ENCODE measurements around the gene XG.
"Not testable (repeated sequence)": the region's sequence is repeated elsewhere in the genome, so short reads cannot be mapped to it uniquely, and the experiment has no call there.

Gene XG

DNA sequence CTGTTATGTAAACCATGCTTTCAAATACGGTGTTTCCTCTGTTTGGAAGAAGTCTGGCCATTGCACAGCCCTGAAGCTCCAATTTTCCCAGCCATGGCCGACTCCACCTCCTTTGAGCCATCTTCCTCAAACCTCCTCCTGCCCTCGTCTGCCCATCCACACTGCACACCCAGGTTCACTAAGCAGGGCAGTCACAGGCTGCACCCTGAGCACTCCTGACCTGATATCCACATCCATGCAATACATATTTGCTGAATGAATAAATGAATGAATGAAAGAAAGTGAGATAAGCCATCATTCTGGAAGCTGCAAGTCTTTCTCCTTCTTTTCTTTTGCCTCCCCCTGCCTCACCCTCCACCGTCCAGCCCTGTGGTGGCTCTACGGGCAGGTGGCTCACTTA, 22.2 kb downstream of the XG start:
- H3K27ac ChIP-seq = no peak overlapping the region
- TF ChIP-seq, protein P1, sequence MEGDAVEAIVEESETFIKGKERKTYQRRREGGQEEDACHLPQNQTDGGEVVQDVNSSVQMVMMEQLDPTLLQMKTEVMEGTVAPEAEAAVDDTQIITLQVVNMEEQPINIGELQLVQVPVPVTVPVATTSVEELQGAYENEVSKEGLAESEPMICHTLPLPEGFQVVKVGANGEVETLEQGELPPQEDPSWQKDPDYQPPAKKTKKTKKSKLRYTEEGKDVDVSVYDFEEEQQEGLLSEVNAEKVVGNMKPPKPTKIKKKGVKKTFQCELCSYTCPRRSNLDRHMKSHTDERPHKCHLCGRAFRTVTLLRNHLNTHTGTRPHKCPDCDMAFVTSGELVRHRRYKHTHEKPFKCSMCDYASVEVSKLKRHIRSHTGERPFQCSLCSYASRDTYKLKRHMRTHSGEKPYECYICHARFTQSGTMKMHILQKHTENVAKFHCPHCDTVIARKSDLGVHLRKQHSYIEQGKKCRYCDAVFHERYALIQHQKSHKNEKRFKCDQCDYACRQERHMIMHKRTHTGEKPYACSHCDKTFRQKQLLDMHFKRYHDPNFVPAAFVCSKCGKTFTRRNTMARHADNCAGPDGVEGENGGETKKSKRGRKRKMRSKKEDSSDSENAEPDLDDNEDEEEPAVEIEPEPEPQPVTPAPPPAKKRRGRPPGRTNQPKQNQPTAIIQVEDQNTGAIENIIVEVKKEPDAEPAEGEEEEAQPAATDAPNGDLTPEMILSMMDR (conservative IDR thresholded peaks at IDR 0.05) = no peak

DNA sequence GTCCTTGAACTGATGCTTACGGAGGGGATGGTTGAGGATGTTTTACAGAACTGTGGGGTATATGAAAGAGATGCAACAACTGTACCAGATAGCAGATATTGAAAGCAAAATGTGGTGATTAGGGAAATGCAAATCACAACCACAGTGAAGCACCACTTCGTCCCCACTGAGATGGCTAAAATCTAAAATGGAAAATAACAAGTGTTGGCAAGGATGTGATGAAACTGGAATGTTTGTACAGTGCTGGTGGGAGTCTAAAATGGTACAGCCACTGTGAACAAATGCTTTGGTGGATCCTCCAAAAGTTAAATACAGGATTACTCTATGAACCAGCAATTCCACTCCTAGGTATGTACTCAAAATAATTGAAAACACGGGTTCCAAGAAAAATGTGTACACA, 22.9 kb downstream of the XG start:
- TF ChIP-seq, protein P1 (conservative IDR thresholded peaks at IDR 0.05) = no peak
- H3K27ac ChIP-seq = no peak overlapping the region

DNA sequence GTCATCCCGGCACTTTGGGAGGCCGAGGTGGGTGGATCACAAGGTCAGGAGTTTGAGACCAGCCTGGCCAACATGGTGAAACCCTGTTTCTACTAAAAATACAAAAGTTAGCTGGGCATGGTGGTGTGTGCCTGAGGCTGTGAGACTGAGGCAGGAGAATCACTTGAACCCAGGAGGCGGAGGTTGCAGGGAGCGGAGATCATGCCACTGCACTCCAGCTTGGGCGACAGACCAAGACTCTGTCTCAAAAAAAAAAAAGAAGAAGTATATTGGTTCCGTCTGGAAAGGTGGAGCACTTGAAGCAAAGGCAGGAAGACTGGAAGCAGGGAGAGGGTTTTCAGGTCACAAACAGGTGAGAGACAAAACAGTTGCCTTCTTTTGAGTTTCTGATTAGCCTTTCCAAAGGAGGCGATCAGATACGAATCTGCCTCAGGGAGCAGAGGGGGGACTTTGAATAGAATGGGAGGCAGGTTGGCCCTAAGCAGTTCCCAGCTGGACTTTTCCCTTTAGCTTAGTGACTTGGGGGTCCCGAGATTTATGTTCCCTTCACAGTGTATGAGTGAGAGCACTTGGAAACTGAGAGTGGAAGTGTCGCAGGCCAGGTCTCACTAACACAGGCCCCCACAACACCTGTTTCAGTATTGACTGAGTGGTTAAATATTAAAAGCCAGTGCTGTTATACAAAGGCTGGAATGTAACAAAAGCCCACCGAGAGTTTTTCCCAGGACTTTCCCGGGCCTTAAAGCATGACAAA, 28.8 kb downstream of the XG start:
- not testable (repeated sequence) for H3K27ac ChIP-seq

DNA sequence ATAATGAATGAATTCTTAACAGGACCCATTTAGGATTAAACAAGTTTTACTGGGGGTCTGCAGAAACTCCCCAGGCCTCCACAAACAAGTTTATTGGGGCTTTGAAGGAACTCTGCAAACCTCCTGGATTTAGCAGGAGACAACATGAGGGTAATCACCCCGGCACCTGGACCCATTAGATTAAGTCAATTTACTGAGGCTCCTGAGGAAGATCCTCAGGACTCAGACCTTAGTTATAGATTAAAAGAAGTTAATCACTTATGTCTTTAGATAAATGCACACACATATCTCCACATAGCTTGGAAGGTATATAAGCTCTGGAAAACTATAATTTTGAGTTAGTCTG, 29.4 kb downstream of the XG start:
- no peak overlapping the region for H3K27ac ChIP-seq
- TF ChIP-seq, protein P1 (conservative IDR thresholded peaks at IDR 0.05) = no peak

DNA sequence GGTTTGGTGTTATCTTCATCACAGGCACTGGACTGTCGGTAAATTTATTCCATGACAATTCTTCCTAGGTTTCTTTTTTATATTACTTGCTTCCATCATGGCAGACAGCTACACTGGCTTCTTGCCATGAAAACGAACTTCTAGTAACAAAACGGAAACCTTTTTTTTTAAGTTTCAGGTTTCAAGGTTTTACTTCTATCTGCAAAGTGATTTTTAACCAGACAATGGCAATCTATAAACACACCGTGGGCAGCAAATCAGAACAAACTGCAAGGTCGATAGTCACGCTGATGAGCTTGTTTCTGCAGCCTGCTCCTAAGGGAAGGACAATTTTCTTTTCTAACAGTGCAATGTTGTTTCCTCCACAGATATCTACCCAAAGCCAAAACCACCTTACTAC, 29.9 kb downstream of the XG start:
- TF ChIP-seq, protein P1 (conservative IDR thresholded peaks at IDR 0.05) = no peak
- no peak overlapping the region for H3K27ac ChIP-seq

DNA sequence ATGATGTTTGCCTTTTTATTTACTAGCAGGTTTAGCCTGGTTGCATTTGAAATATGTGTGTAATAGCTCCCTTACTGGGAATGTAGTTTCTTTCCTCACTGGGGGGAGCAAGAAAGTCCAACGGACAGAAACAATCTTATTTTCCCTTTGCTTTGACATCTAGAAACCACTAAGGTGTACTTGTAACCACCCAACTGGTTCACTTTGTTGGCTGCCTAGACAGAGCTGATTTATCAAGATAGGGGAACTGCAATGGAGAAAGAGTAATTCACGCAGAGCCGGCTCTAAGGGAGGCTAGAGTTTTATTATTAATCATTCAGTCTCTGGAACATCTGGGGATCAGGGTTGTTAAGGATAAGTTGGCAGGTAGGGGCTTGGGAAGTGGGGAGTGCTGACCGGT, 30.3 kb downstream of the XG start:
- TF ChIP-seq, protein P1 (conservative IDR thresholded peaks at IDR 0.05) = no peak
- H3K27ac ChIP-seq = no peak overlapping the region

DNA sequence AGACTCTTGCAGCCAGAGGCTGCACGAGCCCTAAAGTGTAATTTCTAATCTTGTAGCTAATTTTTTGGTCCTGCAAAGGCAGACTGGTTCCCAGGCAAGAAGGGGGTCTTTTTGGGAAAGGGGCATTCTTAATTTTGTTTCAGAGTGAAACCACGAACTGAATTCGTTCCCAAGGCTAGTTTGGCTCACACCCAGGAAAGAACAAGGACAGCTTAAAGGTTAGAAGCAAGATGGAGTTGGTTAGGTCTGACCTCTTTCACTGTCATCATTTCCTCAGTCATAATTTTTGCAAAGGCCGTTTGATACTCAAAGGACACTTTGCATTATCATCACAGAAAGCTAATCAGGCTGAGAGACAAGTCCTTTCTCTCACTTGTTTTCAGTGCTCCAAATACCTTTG, 30.9 kb downstream of the XG start:
- no peak overlapping the region for H3K27ac ChIP-seq
- TF ChIP-seq, protein P1 (conservative IDR thresholded peaks at IDR 0.05) = no peak

DNA sequence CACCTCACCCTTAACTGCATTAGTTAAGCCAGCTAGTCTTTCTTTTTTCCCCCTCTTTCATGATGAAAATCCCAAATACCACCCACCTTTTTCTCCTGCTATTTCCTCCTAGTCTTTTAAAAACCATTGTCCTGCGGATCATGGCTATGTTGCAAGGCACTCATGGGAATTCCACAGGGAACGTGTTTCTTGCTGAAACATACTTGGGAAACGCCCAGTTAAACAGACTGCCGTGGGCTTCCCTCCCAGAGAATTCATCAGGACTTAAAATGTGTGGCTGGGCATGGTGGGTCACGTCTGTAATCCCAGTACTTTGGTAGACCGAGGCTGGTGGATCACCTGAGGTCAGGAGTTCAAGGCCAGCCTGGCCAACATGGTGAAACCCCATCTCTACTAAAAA, 32.2 kb downstream of the XG start:
- no peak overlapping the region for H3K27ac ChIP-seq
- TF ChIP-seq, protein P1 (conservative IDR thresholded peaks at IDR 0.05) = no peak

All from VCaP (cell line).